GM18498 (cell line): ENCODE results near the gene OXTR.

Experiments used
- ATAC-seq: cut with Tn5 transposase; IDR thresholded peaks from one replicate; pipeline ENCODE4 v1.9.1; 2021; ENCODE audit warnings: mild to moderate bottlenecking, moderate library complexity; ENCODE audit not compliant: unreplicated experiment

Gene OXTR

GRCh38 chr3:8767667-8768363, 1.6 kb downstream of the OXTR start:
- ATAC-seq: peak; percentile 68

- no peak for ATAC-seq
These were observed 2.2 kb downstream of the OXTR start for GRCh38 chr3:8767256-8767666.

GRCh38 chr3:8766148-8766547, 3.3 kb downstream of the OXTR start:
- no peak for ATAC-seq

- ATAC-seq: no peak
These were observed 3.9 kb downstream of the OXTR start for GRCh38 chr3:8765528-8765927.

GRCh38 chr3:8764528-8764927, 4.9 kb downstream of the OXTR start:
- ATAC-seq: no peak

- no peak for ATAC-seq
These were observed 6.6 kb downstream of the OXTR start for GRCh38 chr3:8762607-8763377.

GRCh38 chr3:8761866-8762265, 7.5 kb downstream of the OXTR start:
- no peak for ATAC-seq

GRCh38 chr3:8760506-8760905, 8.9 kb downstream of the OXTR start:
- no peak for ATAC-seq

GRCh38 chr3:8760091-8760490, 9.3 kb downstream of the OXTR start:
- ATAC-seq: no peak

GRCh38 chr3:8759038-8759707, 10.2 kb downstream of the OXTR start:
- no peak for ATAC-seq

GRCh38 chr3:8757551-8758518, 11.6 kb downstream of the OXTR start:
- ATAC-seq: no peak

GRCh38 chr3:8756671-8757070, 12.7 kb downstream of the OXTR start:
- ATAC-seq: no peak

- no peak for ATAC-seq
These were observed 13.7 kb downstream of the OXTR start for GRCh38 chr3:8755564-8756237.

- ATAC-seq: no peak
These were observed 14.3 kb downstream of the OXTR start for GRCh38 chr3:8755097-8755496.

- no peak for ATAC-seq
These were observed 16.6 kb downstream of the OXTR start for GRCh38 chr3:8752832-8753231.

- no peak for ATAC-seq
These were observed 20.1 kb downstream of the OXTR start for GRCh38 chr3:8749316-8749715.

- no peak for ATAC-seq
These were observed 22.6 kb downstream of the OXTR start for GRCh38 chr3:8746780-8747345.

- no peak for ATAC-seq
These were observed 23.6 kb downstream of the OXTR start for GRCh38 chr3:8745619-8746370.

- no peak for ATAC-seq
These were observed 25.5 kb downstream of the OXTR start for GRCh38 chr3:8743911-8744310.
